DOHH2 (cell line): ENCODE results near the gene KRTAP16-1.
"Not testable (repeated sequence)": the region's sequence is repeated elsewhere in the genome, so short reads cannot be mapped to it uniquely, and the experiment has no call there.

Experiments used
- H3F3A ChIP-seq: fragments of 200-600 bp; sonication (generic), shearing (Covaris generic); 2 replicates; pipeline ENCODE4 v1.6.0; 2016; ENCODE audit warnings: antibody characterized with exemption, mild to moderate bottlenecking; ENCODE audit not compliant: control insufficient read depth, insufficient read depth
- H3K27ac ChIP-seq: fragments of 200-600 bp; sonication (generic); 2 replicates; pipeline ENCODE4 v1.5.1; 2014; ENCODE audit warnings: low read depth, mild to moderate bottlenecking, low read length, moderate library complexity
- H3K27me3 ChIP-seq: fragments of 200-600 bp; sonication (generic); 2 replicates; pipeline ENCODE4 v1.6.1; 2014; ENCODE audit warnings: mild to moderate bottlenecking, low read length, mixed read lengths; ENCODE audit not compliant: control insufficient read depth
- H3K36me3 ChIP-seq: fragments of 200-600 bp; sonication (generic); 2 replicates; pipeline ENCODE4 v1.6.1; 2014; ENCODE audit warnings: mild to moderate bottlenecking, low read length, moderate library complexity, mixed read lengths; ENCODE audit not compliant: control insufficient read depth
- H3K4me1 ChIP-seq: fragments of 200-600 bp; sonication (generic); 2 replicates; pipeline ENCODE4 v1.6.1; 2014; ENCODE audit warnings: mild to moderate bottlenecking, low read length, mixed read lengths; ENCODE audit not compliant: control insufficient read depth
- H3K4me2 ChIP-seq: fragments of 200-600 bp; sonication (generic); 2 replicates; pipeline ENCODE4 v1.6.0; 2014; ENCODE audit warnings: mild to moderate bottlenecking, low read length, moderate library complexity
- H3K4me3 ChIP-seq: fragments of 200-600 bp; sonication (generic); 2 replicates; pipeline ENCODE4 v1.5.1; 2014; ENCODE audit warnings: mild to moderate bottlenecking, low read length, mixed read lengths
- H3K79me2 ChIP-seq: fragments of 200-600 bp; sonication (generic); 2 replicates; pipeline ENCODE4 v1.6.1; 2014; ENCODE audit warnings: mild to moderate bottlenecking, low read length, mixed read lengths; ENCODE audit not compliant: control insufficient read depth
- H3K9me2 ChIP-seq: fragments of 200-600 bp; sonication (generic); replicated peaks from 2 replicates; pipeline ENCODE4 v1.6.1; 2014; ENCODE audit warnings: mild to moderate bottlenecking, low read length, mixed read lengths; ENCODE audit not compliant: control insufficient read depth
- H3K9me3 ChIP-seq: fragments of 200-600 bp; sonication (generic); 2 replicates; pipeline ENCODE4 v1.6.1; 2014; ENCODE audit warnings: antibody characterized with exemption, low read length, mixed read lengths; ENCODE audit not compliant: control insufficient read depth, insufficient read depth
- H4K20me1 ChIP-seq: fragments of 200-600 bp; sonication (generic); 2 replicates; pipeline ENCODE4 v1.6.0; 2014; ENCODE audit warnings: low read depth, mild to moderate bottlenecking, antibody characterized with exemption, low read length, moderate library complexity; ENCODE audit not compliant: control insufficient read depth, insufficient read depth
- EZH2phosphoT487 ChIP-seq: fragments of 200-600 bp; sonication (generic); IDR thresholded peaks from 2 replicates; pipeline ENCODE4 v1.6.1; 2017; ENCODE audit warnings: borderline replicate concordance, mild to moderate bottlenecking, antibody characterized with exemption, low read length, moderate library complexity, mixed read lengths
- TF ChIP-seq, protein P1 (sequence below): fragments of 200-600 bp; sonication (generic); IDR thresholded peaks from one replicate; pipeline ENCODE4 v1.5.1; 2014; ENCODE audit warnings: antibody characterized with exemption, mild to moderate bottlenecking, low read depth, low read length; ENCODE audit not compliant: poor library complexity, severe bottlenecking

KRTAP16-1 gene

DNA sequence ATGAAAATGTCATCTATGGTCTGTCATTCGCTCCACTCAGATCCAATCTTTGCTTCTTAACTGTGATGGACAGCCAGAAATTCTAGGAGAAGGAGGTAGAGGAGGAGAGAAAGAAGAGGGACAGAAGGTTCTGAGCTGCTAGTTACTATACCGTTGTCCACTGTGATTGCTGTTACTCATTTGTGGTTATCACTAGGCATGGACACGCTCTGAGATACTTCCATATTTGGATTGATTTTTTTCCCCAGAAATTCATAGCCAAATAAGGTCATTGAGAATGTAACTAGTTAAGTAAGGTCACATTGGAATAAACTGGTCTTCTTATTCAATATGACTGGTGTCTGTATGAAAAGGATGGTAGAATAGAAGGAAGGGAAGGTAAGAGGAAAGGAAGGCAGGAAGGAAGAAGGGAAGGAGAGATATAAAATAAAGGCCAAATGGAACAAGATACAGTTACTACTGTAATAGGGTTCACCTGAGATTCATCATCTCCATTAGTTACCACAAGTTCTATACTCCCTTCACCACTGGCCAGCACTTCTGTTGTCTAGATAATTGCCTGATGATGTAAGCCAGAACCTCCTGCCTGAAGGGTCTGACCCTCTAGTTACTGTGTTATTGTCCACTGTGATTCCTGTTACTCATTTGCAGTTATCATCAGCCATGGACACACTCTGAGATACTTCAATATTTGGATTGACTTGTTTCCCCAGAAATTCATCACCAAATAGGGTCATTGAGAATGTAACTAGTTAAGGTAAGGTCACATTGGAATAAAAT is 30.7 kb downstream of the KRTAP16-1 start:
- peaks cover 27% of the 10 kb centered on the region for H3K27me3 ChIP-seq

DNA sequence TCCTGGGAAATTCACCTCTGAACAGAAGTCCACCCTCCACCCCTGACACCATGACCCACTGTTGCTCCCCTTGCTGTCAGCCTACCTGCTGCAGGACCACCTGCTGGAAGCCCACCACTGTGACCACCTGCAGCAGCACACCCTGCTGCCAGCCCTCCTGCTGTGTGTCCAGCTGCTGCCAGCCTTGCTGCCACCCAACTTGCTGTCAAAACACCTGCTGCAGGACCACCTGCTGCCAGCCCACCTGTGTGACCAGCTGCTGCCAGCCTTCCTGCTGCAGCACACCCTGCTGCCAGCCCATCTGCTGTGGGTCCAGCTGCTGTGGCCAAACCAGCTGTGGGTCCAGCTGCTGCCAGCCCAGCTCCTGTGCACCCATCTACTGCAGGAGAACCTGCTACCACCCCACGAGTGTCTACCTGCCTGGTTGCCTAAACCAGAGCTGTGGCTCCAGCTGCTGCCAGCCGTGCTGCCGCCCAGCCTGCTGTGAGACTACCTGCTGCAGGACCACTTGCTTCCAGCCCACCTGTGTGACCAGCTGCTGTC is 33.4 kb downstream of the KRTAP16-1 start, which contains the start of gene KRTAP9-7:
Gene KRTAP9-7 (plus strand): TSS at position 51 of the 543 bp plus-strand sequence. CDS start 0 bp downstream, at position 51.
- H3K9me2 ChIP-seq, H4K20me1 ChIP-seq, H3K9me3 ChIP-seq, H3K4me1 ChIP-seq, H3K79me2 ChIP-seq, H3F3A ChIP-seq, H3K4me3 ChIP-seq, H3K27ac ChIP-seq, H3K4me2 ChIP-seq, H3K36me3 ChIP-seq: not testable (repeated sequence)
- H3K27me3 ChIP-seq: peaks cover 31% of the 10 kb centered on the region

More for the DNA sequence above, 30.7 kb downstream of the KRTAP16-1 start:
- no peak for TF ChIP-seq EZH2phosphoT487
- TF ChIP-seq, protein P1, sequence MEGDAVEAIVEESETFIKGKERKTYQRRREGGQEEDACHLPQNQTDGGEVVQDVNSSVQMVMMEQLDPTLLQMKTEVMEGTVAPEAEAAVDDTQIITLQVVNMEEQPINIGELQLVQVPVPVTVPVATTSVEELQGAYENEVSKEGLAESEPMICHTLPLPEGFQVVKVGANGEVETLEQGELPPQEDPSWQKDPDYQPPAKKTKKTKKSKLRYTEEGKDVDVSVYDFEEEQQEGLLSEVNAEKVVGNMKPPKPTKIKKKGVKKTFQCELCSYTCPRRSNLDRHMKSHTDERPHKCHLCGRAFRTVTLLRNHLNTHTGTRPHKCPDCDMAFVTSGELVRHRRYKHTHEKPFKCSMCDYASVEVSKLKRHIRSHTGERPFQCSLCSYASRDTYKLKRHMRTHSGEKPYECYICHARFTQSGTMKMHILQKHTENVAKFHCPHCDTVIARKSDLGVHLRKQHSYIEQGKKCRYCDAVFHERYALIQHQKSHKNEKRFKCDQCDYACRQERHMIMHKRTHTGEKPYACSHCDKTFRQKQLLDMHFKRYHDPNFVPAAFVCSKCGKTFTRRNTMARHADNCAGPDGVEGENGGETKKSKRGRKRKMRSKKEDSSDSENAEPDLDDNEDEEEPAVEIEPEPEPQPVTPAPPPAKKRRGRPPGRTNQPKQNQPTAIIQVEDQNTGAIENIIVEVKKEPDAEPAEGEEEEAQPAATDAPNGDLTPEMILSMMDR: no peak
- no peaks in the 10 kb centered on the region for H4K20me1 ChIP-seq
- H3K9me3 ChIP-seq: no peaks in the 10 kb centered on the region
- H3K27ac ChIP-seq: no peak overlapping the region
- H3K4me1 ChIP-seq: no peaks in the 10 kb centered on the region
- H3K36me3 ChIP-seq: no peaks in the 10 kb centered on the region
- H3K4me3 ChIP-seq: no peak overlapping the region
- no peaks in the 10 kb centered on the region for H3K9me2 ChIP-seq
- H3K4me2 ChIP-seq: no peak overlapping the region
- H3K79me2 ChIP-seq: no peaks in the 10 kb centered on the region
- H3F3A ChIP-seq: no peaks in the 10 kb centered on the region

DNA sequence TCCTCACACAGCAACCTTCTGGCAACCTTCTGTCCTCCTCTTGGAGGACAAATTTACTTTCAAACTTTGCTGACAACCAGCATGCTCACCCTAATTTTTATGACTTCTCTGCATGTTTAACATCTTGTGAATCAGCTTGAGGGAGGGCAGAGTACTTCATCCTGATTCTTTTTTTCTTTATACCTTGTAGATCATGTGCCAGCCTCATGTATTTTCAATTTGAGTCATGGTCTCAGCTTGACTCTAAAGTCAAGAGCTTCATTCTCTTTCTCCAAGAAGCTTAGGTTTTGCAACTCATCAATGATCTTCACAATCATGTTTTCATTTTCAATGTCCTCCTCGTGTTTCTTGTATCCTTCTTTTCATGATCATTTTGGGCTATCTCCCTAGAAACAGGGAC is 37.3 kb downstream of the KRTAP16-1 start:
- no peak for TF ChIP-seq EZH2phosphoT487
- TF ChIP-seq, protein P1: no peak
- H3F3A ChIP-seq: no peaks in the 10 kb centered on the region
- H3K4me2 ChIP-seq: no peak overlapping the region

DNA sequence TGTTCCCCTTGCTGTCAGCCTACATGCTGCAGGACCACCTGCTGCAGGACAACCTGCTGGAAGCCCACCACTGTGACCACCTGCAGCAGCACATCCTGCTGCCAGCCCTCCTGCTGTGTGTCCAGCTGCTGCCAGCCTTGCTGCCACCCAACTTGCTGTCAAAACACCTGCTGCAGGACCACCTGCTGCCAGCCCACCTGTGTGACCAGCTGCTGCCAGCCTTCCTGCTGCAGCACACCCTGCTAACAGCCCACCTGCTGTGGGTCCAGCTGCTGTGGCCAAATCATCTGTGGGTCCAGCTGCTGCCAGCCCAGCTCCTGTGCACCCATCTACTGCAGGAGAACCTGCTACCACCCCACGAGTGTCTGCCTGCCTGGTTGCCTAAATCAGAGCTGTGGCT is 37.8 kb downstream of the KRTAP16-1 start:
- H3K9me2 ChIP-seq, H3K4me1 ChIP-seq: not testable (repeated sequence)

More for the DNA sequence above, 37.3 kb downstream of the KRTAP16-1 start:
- H3K9me3 ChIP-seq: no peaks in the 10 kb centered on the region
- H3K79me2 ChIP-seq: no peaks in the 10 kb centered on the region
- no peaks in the 10 kb centered on the region for H3K9me2 ChIP-seq
- H3K36me3 ChIP-seq: no peaks in the 10 kb centered on the region
- H3K4me1 ChIP-seq: no peaks in the 10 kb centered on the region
- no peak overlapping the region for H3K4me3 ChIP-seq
- H3K27me3 ChIP-seq: peaks cover 34% of the 10 kb centered on the region
- no peaks in the 10 kb centered on the region for H4K20me1 ChIP-seq
- no peak overlapping the region for H3K27ac ChIP-seq

More for the DNA sequence above, 37.8 kb downstream of the KRTAP16-1 start:
- not testable (repeated sequence) for H3K9me3 ChIP-seq, H3K36me3 ChIP-seq, H3K27ac ChIP-seq, H3K79me2 ChIP-seq, H3K4me2 ChIP-seq, H3K4me3 ChIP-seq, H3F3A ChIP-seq, H4K20me1 ChIP-seq
- H3K27me3 ChIP-seq: peaks cover 33% of the 10 kb centered on the region
